ENCODE measurements around the gene RALGPS1. TPM values are rescaled to one million over a fixed set of nuclear protein-coding genes. Genes with fewer than 3 reads are reported as not detected.
A peak's percentile ranks its signal among the peaks of the same experiment; 100 is the strongest.

Gene RALGPS1
- total RNA-seq, 1 donor from 2014 or later: 21.7 TPM

GRCh38 chr9:127211983-127212382 lies 297.4 kb downstream of the RALGPS1 start:
- DNase-seq: no peak
- Mint-ChIP-seq H3K27ac (no peak overlapping the region), H3K9me3 (no peaks in the 10 kb centered on the region), H3K4me1 (peaks cover 4% of the 10 kb centered on the region), H3K36me3 (ENCODE audit: low read depth) (no peaks in the 10 kb centered on the region), H3K27me3 (no peaks in the 10 kb centered on the region), H3K4me3 (no peak overlapping the region)
- ATAC-seq (ENCODE audit: low read depth): no peak
- TF ChIP-seq, protein P1, sequence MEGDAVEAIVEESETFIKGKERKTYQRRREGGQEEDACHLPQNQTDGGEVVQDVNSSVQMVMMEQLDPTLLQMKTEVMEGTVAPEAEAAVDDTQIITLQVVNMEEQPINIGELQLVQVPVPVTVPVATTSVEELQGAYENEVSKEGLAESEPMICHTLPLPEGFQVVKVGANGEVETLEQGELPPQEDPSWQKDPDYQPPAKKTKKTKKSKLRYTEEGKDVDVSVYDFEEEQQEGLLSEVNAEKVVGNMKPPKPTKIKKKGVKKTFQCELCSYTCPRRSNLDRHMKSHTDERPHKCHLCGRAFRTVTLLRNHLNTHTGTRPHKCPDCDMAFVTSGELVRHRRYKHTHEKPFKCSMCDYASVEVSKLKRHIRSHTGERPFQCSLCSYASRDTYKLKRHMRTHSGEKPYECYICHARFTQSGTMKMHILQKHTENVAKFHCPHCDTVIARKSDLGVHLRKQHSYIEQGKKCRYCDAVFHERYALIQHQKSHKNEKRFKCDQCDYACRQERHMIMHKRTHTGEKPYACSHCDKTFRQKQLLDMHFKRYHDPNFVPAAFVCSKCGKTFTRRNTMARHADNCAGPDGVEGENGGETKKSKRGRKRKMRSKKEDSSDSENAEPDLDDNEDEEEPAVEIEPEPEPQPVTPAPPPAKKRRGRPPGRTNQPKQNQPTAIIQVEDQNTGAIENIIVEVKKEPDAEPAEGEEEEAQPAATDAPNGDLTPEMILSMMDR (IDR thresholded peaks at IDR 0.05): no peak
- intact Hi-C loops (cut with micrococcal nuclease): no loop called here
- ChIA-PET POLR2A (no interaction called here), CTCF (no interaction called here)

GRCh38 chr9:127212453-127212852 lies 297.9 kb downstream of the RALGPS1 start:
- H3K4me1 Mint-ChIP-seq: peaks cover 4% of the 10 kb centered on the region

GRCh38 chr9:127213859-127214258 lies 299.3 kb downstream of the RALGPS1 start:
- ChIA-PET CTCF (interaction anchor here (0.6 to 2.9 kb wide), 16 partner anchors 10 to 712 kb away, joined by 3 to 23 read pairs (median 6); partner anchors contain the start of genes SLC2A8, TOR2A and ZNF79), POLR2A (interaction anchor here (1.0 to 1.2 kb wide), 3 partner anchors 31 to 237 kb away, joined by 3 to 6 read pairs (median 3); partner anchors contain the start of genes LRSAM1, RPL12 and SLC2A8)
- H3K36me3 Mint-ChIP-seq (ENCODE audit: low read depth): no peaks in the 10 kb centered on the region
- H3K27me3 Mint-ChIP-seq: no peaks in the 10 kb centered on the region
- intact Hi-C loops (cut with micrococcal nuclease): loop anchor here (1.0 to 2.0 kb wide), 8 partner anchors 132 to 707 kb away; partner anchors contain the start of genes LRSAM1, RPL12 and ZNF79
- TF ChIP-seq, protein P1 (IDR thresholded peaks at IDR 0.05): no peak
- H3K4me3 Mint-ChIP-seq: no peak overlapping the region
- DNase-seq: no peak
- no peak overlapping the region for H3K27ac Mint-ChIP-seq
- no peak for ATAC-seq (ENCODE audit: low read depth)
- H3K9me3 Mint-ChIP-seq: no peaks in the 10 kb centered on the region
- peaks cover 4% of the 10 kb centered on the region for H3K4me1 Mint-ChIP-seq

More at GRCh38 chr9:127212453-127212852, 297.9 kb downstream of the RALGPS1 start:
- Mint-ChIP-seq H3K4me3 (no peak overlapping the region), H3K36me3 (ENCODE audit: low read depth) (no peaks in the 10 kb centered on the region), H3K27ac (no peak overlapping the region), H3K9me3 (no peaks in the 10 kb centered on the region), H3K27me3 (no peaks in the 10 kb centered on the region)
- intact Hi-C loops (cut with micrococcal nuclease): no loop called here
- TF ChIP-seq, protein P1 (IDR thresholded peaks at IDR 0.05): no peak
- ATAC-seq (ENCODE audit: low read depth): no peak
- DNase-seq: no peak
- ChIA-PET POLR2A (no interaction called here), CTCF (interaction anchor here (2.9 kb wide), 2 partner anchors 185 to 709 kb away, joined by 12 to 23 read pairs; partner anchors contain the start of gene SLC2A8)

- intact Hi-C loops (cut with micrococcal nuclease): loop anchor here (1.0 to 2.0 kb wide), 8 partner anchors 132 to 707 kb away; partner anchors contain the start of genes LRSAM1, RPL12 and ZNF79
- ATAC-seq (ENCODE audit: low read depth) (peak; percentile 86), DNase-seq (no peak)
- Mint-ChIP-seq H3K4me3 (no peak overlapping the region), H3K27ac (no peak overlapping the region), H3K4me1 (peaks cover 4% of the 10 kb centered on the region), H3K9me3 (no peaks in the 10 kb centered on the region), H3K36me3 (ENCODE audit: low read depth) (no peaks in the 10 kb centered on the region), H3K27me3 (no peaks in the 10 kb centered on the region)
- TF ChIP-seq, protein P1 (IDR thresholded peaks at IDR 0.05): peak; percentile 17
- POLR2A ChIA-PET: interaction anchor here (0.8 to 1.2 kb wide), 4 partner anchors 30 to 236 kb away, joined by 3 to 6 read pairs (median 3); partner anchors contain the start of genes LRSAM1, RPL12 and SLC2A8
- CTCF ChIA-PET: interaction anchor here (0.5 to 2.9 kb wide), 21 partner anchors 9 to 711 kb away, joined by 3 to 23 read pairs (median 4); partner anchors contain the start of genes SLC2A8, TOR2A and ZNF79
Observed at GRCh38 chr9:127214421-127215267, 300.1 kb downstream of the RALGPS1 start.
